Adipose tissue (tissue), 3 donors: ENCODE data around the gene HACD3. TPM values are rescaled to one million over a fixed set of nuclear protein-coding genes. Genes with fewer than 3 reads are reported as not detected.

Source experiments
- H3K27ac ChIP-seq: one replicate; pipeline ENCODE4 v1.5.1; 2013; ENCODE audit warnings: low read depth, low read length
- WGBS, 3 donors: extraction: QIAGEN DNeasy Blood & Tissue Kit; methylation state at CpG; one replicate each; pipeline ENCODE4 v1.1.7; 2013; 5-methylcytosine and 5-hydroxymethylcytosine counted together
- polyA plus RNA-seq, 3 donors: library from polyadenylated mRNA; stranded (reverse); fragments of 200-250 nt; gene quantifications; one replicate each; pipeline ENCODE4 v1.2.3, GENCODE V29; 2013
- donor health status: healthy with polysubstance abuse.
- donor health status: Bipolar disorder and iron deficiency.
- donor health status: healthy.

HACD3 gene, protein sequence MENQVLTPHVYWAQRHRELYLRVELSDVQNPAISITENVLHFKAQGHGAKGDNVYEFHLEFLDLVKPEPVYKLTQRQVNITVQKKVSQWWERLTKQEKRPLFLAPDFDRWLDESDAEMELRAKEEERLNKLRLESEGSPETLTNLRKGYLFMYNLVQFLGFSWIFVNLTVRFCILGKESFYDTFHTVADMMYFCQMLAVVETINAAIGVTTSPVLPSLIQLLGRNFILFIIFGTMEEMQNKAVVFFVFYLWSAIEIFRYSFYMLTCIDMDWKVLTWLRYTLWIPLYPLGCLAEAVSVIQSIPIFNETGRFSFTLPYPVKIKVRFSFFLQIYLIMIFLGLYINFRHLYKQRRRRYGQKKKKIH
- 10 to 100 TPM; 11.2 to 20.8 (median 14.6) TPM for polyA plus RNA-seq

DNA sequence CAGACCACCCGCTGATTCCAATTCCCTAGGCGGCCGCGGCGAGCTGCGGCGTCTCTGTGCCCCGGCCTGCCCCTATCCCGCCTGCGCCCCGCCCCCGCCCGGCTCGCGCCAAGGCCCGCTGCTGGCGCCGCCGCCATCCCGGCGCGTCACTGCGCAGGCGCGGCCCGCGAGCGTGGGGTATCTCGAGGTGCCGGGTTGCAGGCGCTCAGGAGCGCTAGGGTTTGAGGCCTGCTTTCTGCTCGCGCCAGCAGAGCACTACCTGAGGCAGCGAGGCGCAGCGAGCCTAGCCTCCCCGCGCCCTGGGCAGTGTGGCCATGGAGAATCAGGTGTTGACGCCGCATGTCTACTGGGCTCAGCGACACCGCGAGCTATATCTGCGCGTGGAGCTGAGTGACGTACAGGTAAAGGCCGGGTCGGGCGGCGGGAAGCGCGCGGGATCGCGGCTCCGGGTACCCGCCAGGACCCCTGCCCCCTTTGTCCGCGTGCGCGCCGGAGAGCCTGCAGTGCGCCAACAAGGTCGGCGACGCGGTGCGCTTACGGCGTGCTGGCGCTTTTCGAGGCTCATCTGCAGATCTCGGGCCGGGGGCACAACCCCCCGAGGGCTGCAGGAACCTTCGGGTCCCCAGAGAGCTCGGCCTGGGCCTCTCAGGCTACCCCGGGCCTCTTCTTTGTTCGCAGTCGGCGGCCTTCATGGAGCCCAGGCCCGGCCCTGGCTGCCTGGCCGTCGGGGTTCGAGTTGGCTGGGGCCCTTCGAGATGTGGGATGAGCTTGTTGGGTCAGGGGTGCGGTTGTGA lies at the start of gene HACD3:
TSS of gene HACD3 (plus strand) at position 146 of the 794 bp plus-strand sequence. CDS start at position 315, 169 bp downstream.
- H3K27ac ChIP-seq = no peak within 1 kb of the TSS
- 0 to 1% (median 1%) methylated on average over 87 to 88 of the region's 88 CpGs for WGBS, 3 donors

GRCh38 chr15:65484876-65485275 lies 45.4 kb upstream of the HACD3 start:
- WGBS, 3 donors = 92 to 96% (median 93%) methylated on average over 4 of the region's 4 CpGs
- H3K27ac ChIP-seq = no peak overlapping the region

DNA sequence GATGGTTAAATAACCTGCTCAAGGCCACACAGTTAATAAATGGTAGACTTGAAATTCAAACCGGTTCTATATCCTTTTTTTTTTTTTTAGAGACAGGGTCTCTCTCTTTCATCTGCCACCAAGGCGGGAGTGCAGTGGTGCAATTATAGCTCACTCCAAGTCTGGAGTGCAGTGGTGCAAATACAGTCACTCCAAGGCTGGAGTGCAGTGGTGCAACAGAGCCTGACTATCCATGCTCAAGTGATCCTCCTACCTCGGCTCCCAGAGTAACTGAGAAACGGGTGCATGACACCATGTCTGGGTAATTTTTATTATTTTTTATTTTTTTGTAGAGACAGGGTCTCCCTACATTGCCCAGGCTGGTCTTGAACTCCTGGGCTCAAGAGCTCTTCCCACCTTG lies 36.2 kb upstream of the HACD3 start:
- 62 to 94% (median 87%) methylated on average over 4 of the region's 4 CpGs for WGBS, 3 donors
- no peak overlapping the region for H3K27ac ChIP-seq

DNA sequence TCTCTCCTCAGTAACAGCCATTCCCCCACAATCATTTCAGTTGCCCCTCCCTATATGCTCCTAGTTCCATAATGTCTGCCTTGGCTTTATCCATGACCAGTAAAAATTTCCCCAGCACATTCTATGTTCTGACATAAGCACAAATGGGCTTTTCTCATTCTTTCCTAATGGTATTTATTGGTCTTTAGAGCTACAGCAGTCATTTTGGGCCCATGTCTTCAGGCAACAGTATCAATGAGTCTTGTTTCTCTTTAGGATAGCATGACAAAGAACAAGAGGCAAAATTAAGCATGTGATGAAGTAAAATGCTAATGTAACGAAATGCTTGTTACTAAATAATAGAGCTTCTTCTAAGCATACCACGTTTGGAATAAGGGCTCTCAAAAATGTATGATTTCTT lies 20.9 kb upstream of the HACD3 start:
- WGBS, 3 donors = 92 to 95% (median 94%) methylated on average over 2 of the region's 2 CpGs
- no peak overlapping the region for H3K27ac ChIP-seq

DNA sequence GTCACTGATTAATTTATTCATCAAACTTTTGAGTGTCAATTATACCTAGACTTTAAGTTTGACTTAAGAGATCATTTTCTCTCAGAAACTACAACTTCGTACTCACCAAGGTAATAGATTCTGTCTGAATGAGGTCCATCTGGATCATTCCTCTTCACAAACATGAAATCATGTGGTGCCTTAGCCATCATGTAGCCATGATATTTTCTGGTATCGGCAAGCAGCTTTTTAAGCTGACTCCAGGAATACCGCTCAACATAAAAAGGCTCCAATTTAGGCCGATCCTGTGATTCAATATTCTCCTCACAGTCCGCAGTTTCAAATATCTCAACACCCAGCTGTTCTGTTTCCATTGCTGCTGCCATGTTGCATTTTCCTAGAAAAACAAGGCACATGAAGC lies 18.1 kb upstream of the HACD3 start:
- no peak overlapping the region for H3K27ac ChIP-seq
- WGBS, 3 donors = 59 to 82% (median 62%) methylated on average over 5 of the region's 5 CpGs

- no peak overlapping the region for H3K27ac ChIP-seq
- 34 to 50% (median 36%) methylated on average over 10 of the region's 10 CpGs for WGBS, 3 donors
Measured at GRCh38 chr15:65512807-65513416, 17.4 kb upstream of the HACD3 start.

GRCh38 chr15:65516997-65517865 lies 13.0 kb upstream of the HACD3 start, which contains the start of gene DPP8:
Gene DPP8, minus strand, starts transcription at chr15:65517689. Its CDS starts 5,136 bp downstream, at chr15:65512553.
- 0 to 1% (median 1%) methylated on average over 69 to 75 of the region's 75 CpGs for WGBS, 3 donors
- H3K27ac ChIP-seq = peak within 1 kb of the TSS; percentile 46

GRCh38 chr15:65517866-65518207 lies 12.4 kb upstream of the HACD3 start:
- H3K27ac ChIP-seq = no peak overlapping the region
- 19 to 39% (median 35%) methylated on average over 8 of the region's 8 CpGs for WGBS, 3 donors

DNA sequence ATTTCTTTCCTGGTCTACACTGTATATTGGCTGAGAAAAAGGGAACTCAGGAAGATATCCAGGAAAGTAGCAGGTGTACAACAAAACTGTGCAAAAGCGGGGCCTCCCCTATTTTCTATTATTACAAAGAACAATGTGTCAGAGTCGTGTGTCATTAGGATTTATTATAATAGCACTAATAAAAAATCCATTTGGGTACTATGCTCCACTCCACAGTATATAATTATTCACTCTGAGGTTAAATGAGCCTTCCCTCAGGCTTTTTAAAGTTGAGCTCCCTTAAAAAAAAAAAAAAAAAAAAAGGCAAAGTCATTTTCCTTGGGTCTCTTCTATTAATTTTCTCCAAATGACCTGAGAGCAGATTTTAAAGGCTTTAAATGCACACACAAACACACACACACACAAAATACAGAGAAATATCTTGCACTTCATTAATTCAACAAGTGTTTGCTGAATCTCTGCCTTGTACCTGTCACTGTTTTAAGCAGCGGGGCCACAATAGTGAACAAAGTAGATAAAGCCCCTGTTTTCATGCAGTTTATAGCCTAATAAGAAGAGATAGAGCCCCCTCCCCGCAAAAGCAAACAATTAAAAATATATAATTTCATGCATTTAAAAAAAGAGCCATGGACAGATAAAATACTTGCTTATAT lies 11.5 kb upstream of the HACD3 start:
- no peak overlapping the region for H3K27ac ChIP-seq
- 82 to 89% (median 86%) methylated on average over 4 of the region's 4 CpGs for WGBS, 3 donors

- no peak overlapping the region for H3K27ac ChIP-seq
- 77 to 80% (median 79%) methylated on average over 7 of the region's 7 CpGs for WGBS, 3 donors
Measured at GRCh38 chr15:65521350-65521749, 8.9 kb upstream of the HACD3 start.

- WGBS, 3 donors = 72 to 79% (median 75%) methylated on average over 10 of the region's 10 CpGs
- no peak overlapping the region for H3K27ac ChIP-seq
Measured at GRCh38 chr15:65524226-65524625, 6.0 kb upstream of the HACD3 start.

DNA sequence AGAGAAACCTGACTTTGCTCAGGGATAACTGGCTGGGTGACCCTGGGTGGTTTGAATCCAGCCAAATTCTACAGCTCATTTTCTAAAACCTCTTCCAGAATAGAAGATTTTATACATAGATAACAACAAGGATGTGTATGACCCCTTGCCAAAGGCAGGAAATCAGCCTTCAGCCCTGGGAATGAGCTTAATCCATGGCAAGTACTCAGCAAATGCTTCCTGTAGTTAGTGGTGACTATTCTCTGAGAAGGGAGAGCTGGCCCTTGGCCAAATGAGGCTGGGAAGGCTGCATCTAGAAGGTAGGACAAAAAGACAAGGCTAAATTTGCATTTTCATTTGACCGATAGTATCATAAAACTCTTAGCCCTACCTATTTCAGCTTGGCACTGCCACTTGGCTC lies 4.6 kb upstream of the HACD3 start:
- 79 to 89% (median 87%) methylated on average over 1 of the region's 1 CpG for WGBS, 3 donors
- no peak overlapping the region for H3K27ac ChIP-seq

DNA sequence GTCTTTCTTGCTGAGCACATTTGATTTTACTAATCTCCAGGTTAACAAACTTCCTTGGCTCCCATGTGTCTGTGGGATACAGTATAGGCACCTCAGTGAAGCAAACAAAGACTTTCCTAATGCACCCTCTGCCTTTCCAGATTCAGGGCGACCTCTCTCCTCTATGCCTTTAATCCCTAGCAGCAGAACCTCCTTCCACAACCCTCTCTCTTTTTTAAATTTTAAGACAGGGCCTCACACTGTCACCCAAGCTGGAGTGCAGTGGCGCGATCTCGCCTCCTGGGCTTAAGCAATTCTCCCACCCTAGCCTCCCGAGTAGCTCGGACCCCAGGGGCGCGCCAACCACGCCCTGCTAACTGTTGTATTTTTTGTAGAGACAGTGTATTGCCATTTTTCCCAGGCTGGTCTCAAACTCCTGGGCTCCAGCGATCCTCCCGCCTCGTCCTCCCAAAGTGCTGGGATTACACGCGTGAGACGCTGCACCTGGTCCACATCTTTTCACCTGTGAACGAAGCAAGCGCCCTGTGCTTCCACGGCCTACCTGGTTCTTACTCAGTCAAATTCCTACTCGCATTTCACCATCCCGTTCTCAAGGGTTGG lies 1.7 kb upstream of the HACD3 start:
- no peak overlapping the region for H3K27ac ChIP-seq
- whole genome bisulfite sequencing, 3 donors = 94 to 96% (median 95%) methylated on average over 20 of the region's 20 CpGs

DNA sequence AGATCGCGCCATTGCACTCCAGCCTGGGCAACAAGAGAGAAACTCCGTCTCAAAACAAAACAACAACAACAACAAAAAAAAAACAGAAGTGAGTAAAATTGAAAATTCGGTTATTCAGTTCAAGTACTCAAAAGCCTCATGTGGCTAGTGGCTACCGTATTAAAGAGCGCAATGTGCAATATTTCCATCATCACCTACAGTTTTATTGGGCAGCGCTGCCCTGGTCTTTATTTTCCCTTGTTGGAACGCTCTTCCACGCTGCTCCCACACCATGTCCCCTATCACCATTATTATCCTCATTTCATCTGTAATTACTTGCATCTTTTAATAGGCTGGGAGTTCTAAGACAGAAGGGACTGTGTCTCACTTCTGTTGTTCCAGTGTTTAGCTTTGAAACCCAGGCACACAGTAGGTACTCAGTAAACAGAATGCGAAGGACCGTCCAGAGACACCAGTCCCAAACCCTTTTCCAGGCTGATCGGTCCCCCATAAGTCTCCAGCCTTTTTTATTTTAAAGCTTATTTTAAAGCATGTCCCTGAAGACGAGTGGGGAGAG lies 423 bp upstream of the HACD3 start:
- 46 to 58% (median 55%) methylated on average over 13 of the region's 13 CpGs for WGBS, 3 donors

GRCh38 chr15:65532738-65533051 lies 2.4 kb downstream of the HACD3 start:
- WGBS, 3 donors = 34 to 90% (median 87%) methylated on average over 1 of the region's 1 CpG
- H3K27ac ChIP-seq = no peak overlapping the region

More for the DNA sequence above, 423 bp upstream of the HACD3 start:
- no peak overlapping the region for H3K27ac ChIP-seq

GRCh38 chr15:65533057-65533756 lies 2.9 kb downstream of the HACD3 start:
- no peak overlapping the region for H3K27ac ChIP-seq
- WGBS, 3 donors = 67 to 80% (median 76%) methylated on average over 5 of the region's 5 CpGs

DNA sequence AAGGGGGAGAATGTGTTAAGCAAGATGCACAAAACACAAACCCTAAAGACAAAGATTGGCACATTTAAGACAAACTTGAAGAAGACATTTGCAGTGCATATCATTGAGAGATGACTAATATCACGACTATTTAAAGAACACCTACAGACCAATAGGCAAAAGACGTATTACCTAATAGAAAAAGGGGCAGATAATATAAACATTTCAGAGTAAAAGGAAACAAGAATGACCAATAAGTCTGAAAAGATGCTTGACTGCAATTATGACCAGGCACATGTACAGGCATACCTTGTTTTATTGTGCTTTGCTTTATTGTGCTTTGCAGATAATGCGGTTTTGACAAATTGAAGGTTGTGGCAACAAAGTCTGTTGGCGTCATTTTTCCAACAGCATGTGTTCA lies 4.9 kb downstream of the HACD3 start:
- 91 to 94% (median 92%) methylated on average over 4 of the region's 4 CpGs for WGBS, 3 donors

More for the DNA sequence above, 4.9 kb downstream of the HACD3 start:
- H3K27ac ChIP-seq = no peak overlapping the region
